OCI-M2 (cell line): ENCODE measurements around the gene ADCK1.
"Not testable (repeated sequence)": the region's sequence is repeated elsewhere in the genome, so short reads cannot be mapped to it uniquely, and the experiment has no call there.

Experiments used
- DNase-seq: peaks from one replicate; lab custom pipeline; 2025; ENCODE audit not compliant: unreplicated experiment; lab: John Stamatoyannopoulos, UW

The ADCK1 gene

DNA sequence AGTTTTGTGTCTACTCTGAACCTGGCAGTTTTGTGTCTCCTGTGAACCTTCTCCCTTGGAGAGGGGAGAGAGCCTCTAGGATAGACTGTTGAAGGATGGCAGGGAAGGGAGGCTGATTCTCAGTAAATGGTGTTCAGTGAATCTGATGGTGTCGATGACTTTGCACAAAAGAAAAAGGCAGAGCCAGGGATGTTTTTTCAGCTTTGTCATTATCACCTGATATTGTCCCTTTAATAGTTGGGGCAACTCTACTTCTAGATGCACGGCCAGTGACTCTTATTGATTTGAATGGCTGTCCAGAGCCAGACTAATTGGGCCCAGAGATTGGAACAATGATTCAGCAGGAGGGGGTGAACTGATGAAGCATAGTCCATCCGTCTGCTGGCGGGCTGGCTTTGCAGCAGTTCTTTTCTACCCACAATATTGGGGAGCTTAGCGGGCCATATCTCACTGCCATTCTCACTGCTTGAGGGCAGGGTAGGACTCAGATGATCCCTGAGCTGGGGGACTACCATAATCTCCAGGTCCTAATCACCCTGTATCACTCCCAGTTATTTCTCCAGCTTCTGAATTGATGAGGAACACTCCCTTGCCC lies 93.1 kb downstream of the ADCK1 start:
- DNase-seq: no peak

DNA sequence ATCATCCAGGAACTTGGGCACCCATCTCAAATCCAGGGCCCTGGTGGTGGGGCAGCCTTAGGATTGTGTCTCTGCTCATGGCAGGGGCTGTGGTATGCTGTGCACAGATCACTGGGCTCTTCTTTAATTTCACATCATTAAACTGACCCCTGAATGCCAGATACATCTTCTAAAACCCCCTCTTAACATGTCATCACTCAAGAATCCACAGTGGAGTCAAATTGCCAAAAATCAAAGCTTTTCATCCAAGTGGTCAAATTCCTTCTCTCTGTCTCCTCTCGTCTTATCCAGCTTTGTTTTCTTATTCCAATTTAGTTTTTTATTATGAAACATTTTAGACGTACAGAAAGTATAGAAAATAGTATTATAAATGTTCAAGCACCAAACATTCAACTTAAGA lies 97.5 kb downstream of the ADCK1 start:
- DNase-seq: no peak

DNA sequence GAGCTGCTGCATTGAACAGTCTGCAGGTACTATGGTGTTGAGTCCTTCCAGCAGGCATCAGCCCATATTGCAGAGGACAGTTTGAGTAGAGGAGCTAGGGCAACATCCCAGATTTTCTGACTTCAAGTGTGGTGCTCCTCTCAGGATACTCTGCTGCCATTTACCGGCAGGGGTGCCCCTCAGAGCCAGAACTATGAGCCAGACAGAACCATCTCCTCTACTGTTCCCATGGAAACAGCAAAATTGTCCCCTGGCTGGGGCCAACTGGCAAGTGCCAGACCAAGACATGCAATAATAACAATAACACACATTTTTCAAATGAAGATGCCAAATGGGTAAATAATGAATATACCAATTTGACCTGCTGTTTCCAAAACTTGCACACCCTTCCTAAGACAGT lies 102.9 kb downstream of the ADCK1 start:
- DNase-seq: no peak

DNA sequence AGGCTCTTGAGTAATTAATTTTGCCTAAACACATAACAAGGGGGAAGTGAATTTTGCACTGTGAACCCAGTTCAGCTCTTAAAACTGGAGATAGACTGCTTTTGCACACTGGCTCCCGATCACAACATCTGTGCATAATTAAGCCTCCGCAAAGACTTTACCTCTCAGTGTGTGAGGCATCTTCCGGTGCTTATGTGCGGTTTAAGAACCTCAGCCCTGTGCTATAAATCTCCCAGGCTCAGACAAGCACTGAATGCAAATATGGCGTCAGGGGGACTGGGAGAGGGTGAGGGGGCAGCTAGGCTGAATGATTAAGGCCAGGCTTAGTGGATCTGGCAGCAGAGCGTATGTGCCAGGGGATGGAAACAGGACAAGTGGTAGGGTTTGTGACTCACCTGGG lies 103.3 kb downstream of the ADCK1 start:
- no peak for DNase-seq

DNA sequence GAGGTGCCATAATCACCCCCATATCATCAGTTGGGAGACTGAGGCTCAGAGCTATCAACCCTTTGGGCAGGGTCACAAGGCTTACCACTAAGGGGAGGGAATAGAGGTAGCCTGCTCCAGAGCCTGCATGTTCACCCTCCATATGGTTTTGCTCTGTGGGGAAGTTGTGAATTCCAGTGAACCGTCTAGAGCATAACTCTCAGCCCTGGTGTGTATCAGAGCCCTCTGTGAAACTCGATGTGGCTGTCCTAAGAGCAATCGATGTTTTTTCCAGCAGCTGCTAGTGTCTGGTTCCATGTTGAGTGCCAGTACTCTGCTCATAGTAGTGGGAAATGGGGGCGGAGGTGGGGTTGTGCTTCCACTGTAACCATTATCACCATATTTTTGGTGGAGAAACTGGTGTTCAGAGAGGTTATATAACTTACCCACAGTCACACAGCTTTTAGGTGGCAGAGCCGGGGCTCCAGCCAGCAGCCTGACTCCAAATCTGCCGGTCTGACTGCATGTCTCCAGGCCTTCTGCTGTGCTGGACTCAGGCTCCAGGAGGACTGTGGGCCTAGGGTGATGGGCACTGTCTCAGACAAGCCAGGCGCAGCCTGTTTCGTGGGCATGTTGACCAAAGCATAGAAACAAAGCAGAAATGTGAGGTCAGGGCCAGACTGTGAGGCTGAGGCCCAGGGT lies 104.2 kb downstream of the ADCK1 start:
- no peak for DNase-seq

DNA sequence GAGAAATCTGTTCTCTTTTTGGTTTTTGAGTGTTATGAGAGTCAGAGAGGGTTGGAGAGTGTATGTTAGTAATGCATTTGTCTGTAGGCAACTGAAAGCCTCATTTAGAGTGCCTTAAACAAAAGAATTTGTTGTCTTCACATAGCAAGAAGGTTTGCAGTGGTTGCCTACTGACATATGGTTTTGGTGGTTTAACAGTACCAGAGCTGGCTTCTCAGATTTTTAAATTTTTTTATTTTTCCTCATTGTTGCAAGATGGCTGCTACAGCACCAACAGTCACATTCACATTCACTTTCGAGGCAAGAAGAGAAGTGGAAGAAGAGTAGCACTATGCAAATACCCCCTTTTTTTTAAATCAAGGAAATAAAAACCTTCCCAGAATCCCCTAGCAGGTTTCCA lies 106.5 kb downstream of the ADCK1 start:
- no peak for DNase-seq

DNA sequence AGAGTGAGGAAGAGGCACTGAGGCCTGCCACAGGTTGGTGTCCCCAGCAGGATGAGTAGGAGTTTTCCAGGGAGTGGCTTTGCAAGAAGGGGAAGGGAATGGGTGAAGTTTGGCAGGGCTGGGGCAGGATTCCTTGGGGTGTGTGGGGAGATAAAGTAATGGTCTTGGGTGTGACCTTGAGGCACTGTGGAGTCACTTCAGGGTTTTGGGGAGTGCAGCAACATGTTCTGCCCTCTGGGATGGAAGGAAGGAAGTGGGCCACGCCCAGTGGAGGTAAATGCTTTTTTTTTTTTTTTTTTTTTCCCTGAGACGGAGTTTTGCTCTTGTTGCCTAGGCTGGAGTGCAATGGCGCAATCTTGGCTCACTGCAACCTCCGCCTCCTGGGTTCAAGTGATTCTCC lies 108.9 kb downstream of the ADCK1 start:
- no peak for DNase-seq

DNA sequence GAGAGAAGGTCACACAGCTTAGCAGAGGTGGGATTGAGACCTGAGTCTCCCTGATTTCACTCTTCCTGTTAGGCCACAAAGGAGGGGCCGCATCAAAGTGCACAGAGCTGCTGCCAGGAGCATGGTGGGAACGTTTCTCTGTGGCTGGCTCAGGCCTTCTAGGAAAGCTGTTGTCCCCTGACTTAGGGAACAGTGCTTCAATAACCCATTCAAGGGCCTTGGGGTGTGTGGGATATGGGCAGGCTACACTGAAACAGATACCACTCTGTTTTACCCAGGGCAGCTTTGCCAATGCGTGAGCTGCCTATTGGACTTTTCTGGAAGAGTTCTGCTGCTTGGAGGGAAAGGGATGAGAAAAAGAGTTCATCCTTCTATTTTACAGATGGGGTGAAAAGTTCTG lies 110.0 kb downstream of the ADCK1 start:
- DNase-seq: no peak

DNA sequence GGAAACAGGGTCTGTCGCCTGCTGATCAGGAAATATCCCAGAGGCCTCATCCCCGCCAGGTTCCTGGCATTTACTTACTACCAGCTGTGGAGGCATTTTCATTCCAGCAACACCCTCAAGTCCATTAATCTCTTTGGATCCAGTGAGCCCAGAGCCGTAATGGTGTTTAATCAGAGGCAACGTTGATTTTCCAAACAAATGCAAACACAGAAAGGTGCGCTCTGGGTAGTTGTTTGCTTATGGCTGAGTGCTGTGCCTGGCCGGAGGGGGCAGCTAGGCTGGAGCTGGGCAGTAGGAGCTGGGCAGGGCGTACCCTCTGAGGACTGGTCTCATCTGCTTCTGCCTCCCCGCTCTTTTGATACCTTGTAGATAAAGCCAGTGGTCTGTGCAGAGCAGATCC lies 110.6 kb downstream of the ADCK1 start:
- DNase-seq: no peak

DNA sequence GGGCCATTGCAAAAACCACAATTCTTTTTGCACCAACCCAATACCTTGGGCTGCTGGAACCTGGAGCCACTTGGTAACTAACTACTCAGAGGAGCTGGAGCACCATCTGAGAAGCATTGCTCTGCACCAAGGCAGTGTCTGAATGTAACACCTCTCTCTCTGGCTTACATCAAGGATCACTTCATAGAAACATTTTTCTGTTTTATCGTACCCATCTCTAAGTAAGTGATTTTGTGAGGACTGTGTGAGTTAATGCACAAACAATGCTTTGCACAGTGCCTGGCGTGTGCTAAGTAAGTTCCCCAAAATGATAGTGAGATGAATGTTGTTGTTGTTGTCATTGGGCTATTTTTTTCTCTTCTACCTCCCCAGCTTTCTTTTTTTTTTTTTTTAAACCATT lies 111.4 kb downstream of the ADCK1 start:
- DNase-seq: no peak

DNA sequence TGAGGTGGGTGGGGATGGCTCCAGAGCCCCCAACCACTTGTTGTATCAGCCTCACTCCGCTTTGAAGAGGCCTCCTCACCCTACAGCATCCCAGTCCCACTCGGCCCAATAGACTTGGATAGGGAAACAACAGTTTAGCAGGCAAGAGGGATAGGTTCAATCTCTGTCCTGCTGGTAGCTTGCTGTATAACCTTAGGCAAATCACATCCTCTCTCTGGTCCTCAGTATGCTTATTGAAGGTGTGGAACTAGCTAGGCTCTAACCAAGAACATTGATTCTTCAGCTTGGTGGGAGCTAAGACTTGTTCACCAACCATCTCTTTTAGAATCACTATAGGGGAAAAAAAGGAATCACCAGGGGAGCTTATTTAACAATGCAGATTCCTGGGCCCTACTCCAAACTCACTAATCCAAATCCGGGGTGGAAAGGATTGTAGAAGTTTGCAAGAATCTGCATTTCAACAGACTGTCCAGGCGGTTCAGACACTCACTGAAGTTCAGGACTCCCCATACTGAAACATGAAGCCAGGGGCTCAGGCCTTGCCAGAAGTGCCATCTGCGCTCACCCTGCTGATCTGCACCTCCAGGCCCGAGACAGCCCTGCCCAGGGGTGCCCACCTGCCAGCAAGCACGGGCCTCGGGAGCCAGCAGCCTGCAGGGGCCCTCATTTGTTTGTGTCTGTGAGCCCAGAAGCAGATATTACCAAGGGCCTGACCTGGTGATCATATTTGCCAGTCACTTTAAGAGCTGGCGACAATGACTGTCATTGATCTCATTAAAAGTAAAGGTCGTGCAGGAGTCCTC lies 113.0 kb downstream of the ADCK1 start:
- no peak for DNase-seq

DNA sequence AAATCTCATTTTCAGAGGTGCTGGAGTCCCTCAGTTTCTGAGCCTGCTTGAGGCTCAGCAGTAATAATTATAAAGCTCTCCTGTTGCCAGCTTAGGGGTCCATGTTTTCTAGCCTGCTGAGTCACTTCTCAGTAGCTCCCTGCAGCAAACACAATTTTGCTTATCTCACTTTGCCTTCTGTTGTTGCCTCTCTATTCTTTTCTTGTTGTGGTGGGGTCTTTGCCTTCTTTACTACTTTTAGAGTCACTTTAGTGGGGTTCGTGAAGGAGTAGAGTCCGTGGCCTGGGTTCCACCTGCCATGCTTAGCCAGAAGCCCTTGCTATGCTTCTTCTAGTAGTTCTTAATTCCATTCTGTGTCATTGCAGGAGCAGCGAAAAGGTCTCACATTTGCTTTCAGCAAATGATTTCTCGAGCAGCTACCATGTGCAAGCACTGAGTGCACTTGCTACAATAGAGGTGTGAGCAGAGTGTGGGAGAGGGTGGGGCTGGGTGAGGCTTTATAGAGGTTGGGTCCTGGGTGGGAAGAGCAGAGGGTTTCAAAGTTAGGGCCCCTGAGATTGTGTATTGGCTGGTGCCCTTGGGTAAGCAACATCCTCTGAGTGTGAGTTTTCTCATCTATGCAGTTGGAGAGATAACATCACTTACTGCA lies 114.3 kb downstream of the ADCK1 start:
- peak; percentile 28 for DNase-seq

DNA sequence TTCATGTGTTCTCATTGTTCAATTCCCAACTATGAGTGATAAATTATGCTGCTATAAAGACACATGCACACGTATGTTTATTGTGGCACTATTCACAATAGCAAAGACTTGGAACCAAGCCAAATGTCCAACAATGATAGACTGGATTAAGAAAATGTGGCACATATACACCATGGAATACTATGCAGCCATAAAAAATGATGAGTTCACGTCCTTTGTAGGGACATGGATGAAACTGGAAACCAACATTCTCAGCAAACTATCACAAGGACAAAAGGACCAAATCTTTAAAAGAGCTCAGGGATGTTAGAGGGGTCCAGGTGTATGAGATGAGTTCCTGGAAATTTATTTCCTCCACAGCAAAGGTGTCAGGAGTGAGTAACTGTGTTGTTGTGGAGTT lies 115.5 kb downstream of the ADCK1 start:
- not testable (repeated sequence) for DNase-seq

DNA sequence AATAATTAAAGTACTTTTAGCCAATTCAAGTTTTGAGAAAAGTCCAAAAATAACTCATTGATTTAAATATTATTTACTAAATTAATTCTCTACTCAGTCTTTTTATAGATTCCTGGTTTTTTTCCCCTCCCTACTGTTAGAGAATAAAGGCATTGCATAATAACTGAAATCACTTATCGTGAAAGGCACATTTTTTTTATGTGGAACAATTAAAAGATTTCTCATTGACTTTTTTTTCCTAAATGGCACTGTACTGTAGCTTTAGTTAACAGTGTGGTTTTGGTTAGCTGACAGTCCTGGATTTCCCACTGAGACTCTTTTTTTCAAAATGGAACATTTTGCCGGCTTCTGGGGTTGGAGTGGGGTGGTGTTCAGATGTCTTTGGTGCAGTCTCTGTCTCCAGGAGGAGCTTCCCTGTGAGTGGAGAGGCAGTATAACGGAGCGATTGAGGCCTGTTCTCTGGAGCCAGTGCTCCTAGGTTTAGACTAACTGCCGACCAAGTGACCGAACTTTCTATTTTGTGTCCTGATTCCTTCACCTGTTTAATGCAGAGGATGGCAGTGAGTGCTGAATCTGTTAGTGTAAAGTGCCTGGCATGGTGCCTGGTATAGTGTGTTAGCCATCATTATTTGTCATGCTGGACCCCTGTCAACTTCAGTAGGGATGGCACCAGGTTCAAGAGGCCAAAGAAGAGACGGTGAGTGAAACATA lies 117.7 kb downstream of the ADCK1 start:
- DNase-seq: no peak

DNA sequence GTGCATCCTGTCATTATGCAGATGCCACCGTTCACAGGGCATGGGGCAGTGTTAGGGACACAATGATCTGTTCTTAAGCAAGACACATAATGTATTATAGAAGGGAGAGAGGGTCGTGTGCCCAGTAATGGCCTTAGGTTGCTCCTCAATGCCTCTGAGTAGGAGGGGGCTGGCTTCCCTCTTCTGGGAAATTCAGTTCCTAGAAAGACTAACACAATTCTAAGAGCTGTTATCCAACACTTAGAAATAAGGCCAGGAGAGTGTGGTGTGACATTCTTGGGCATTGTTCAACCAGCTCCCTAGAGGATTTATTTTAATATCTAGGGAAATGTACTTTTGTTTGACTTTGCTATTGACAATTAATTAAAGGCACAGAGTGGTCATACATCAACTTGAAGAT lies 118.5 kb downstream of the ADCK1 start:
- no peak for DNase-seq

DNA sequence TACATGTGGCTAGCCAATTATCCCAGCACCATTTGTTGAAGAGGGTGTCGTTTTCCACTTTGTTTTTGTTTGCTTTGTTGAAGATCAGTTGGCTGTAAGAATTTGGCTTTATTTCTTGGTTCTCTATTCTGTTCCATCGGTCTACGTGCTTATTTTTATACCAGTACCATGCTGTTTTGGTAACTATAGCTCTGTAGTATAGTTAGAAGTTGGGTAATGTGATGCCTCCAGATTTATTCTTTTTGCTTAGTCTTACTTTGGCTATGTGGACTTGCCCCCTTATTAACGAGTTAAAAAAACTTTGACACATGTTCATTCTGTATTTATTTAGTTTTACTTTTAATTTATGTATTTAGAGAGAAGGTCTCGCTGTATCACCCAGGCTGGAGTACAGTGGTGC lies 120.4 kb downstream of the ADCK1 start:
- DNase-seq: no peak

DNA sequence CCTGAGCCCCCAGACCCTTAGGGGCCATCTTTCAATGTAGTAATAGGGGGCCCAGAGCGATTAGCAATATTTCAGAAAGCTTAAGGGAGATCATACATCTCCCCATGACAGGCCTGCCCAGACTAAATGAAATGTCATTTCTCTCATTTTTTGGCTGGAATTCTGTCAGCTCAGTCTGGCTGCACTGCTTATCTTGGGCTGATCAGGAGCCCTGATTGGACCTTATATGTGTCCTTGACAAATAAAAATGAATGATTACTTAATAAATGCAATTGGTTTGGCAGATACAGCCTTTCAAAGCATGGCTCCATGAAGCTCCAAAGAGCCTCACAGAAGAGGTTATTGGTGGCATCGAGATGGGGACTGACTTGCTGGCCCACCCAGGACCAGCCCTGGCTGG lies 121.9 kb downstream of the ADCK1 start:
- DNase-seq: no peak

DNA sequence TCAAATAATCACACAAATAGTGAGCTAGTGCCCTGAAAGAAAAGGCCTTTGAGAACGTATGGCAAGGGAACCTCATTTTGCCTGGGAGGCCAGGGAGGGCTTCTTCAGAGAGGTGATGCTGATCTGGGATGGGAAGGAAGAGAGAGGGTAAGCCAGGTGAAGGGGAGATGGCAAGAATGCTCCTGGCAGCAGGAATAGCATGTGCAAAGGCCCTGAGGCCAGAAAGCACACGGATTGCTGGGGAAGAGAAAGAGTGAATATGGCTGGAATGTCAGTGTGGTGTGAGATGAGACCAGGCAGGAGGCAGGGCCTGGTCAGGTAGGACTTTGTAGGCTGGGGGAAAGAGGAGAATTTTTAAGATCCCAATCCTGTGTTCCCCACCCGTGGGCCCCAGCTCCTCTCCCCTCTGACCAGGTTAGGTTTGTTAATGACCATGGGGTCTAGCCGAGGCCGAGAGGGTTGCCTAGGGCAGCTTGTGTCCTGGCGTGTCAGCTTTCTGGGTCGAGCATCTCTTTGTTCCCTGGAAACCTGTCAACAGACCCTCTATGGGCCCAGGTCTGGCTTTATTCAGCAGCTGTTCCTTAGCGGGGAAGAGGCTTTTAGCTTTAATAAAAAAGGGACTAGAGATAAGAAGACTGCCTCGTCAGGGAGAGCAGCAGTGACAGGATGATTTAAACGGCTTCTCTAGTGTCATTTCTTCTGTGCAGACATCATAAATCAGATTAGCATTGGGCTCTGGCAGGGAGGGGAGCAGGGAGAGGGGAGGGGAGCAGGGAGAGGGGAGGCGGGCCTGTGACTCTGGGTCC lies 123.4 kb downstream of the ADCK1 start:
- no peak for DNase-seq

DNA sequence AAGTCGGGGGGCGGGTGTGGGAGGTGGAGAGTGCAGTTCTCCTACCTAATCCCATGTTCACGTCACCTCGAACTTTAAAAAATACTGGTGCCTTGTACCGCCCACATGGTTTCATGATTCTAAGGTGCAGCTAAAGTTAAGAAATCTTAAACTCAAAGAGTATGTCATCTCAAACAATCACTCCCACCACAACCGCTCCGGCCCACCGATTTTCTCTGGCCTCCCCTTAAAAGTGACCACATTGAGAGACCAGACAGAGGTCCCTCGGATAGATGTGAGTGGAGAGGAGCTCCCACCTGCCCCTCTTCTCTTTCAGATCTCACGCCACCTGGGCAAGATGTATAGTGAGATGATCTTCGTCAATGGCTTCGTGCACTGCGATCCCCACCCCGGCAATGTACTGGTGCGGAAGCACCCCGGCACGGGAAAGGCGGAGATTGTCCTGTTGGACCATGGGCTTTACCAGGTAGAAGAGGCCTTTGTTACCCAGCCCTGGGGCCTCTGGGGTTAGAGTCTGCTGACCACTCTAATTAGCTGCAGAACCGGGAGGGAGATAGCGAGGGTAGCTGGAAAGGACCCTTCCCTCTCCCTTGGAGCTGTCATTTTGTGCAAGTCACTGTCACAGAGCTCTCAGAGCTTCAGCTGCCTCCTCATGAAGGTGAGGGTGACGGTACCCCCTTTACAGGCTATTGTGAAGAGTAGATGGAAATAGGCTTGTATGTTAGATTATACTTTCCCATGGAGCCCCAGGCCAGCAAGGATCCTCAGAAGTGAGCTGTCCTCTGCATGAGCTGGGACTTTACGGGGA lies 124.4 kb downstream of the ADCK1 start:
- no peak for DNase-seq

DNA sequence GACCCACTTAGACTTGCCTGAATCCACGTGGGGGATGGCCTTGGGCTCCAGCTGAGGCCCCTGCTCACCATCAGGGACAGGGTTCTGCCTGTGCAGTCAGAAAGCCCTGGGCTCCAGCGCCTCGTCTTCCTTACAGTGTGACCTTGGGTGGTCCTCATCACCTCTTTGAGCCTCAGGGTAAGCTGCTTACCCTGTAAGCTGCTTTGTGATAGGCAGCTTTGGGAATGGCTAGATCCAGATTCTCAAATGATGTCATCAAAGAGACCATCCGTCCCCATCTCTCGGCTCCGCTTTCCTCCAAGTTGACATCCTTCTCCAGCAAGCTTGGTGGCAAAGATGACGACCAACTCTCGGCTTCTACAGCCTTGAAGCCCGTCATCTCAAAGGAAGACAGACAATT lies 127.0 kb downstream of the ADCK1 start:
- no peak for DNase-seq
